GM23338 (cell line): ENCODE measurements around the gene TMEM238. TPM values are rescaled to one million over a fixed set of nuclear protein-coding genes. Genes with fewer than 3 reads are reported as not detected.

Experiments
- ATAC-seq: fragments of 200-7000 bp; cut with Tn5 transposase; 3 replicates; pipeline ENCODE4 v1.9.1; 2020
- DNase-seq: peaks from one replicate; pipeline ENCODE4 v3.0.0-alpha.2; 2015; ENCODE audit warnings: low spot score
- H2AFZ ChIP-seq: fragments of 200-600 bp; sonication (generic); 2 replicates; pipeline ENCODE4 v1.8.0; 2016; ENCODE audit warnings: antibody characterized with exemption, mild to moderate bottlenecking, moderate library complexity
- H3F3A ChIP-seq: fragments of 200-600 bp; sonication (generic); replicated peaks from 2 replicates; pipeline ENCODE4 v1.8.0; 2017; ENCODE audit warnings: antibody characterized with exemption, mixed run types, low read depth
- H3K27ac ChIP-seq: fragments of 200-600 bp; sonication (generic); 2 replicates; pipeline ENCODE4 v1.6.1; 2016; ENCODE audit warnings: low read depth
- H3K27me3 ChIP-seq: fragments of 200-600 bp; sonication (generic); 2 replicates; pipeline ENCODE4 v1.8.0; 2016; ENCODE audit warnings: mild to moderate bottlenecking, mixed run types, moderate library complexity; ENCODE audit not compliant: insufficient read depth
- H3K36me3 ChIP-seq: fragments of 200-600 bp; sonication (generic); 2 replicates; pipeline ENCODE4 v1.8.0; 2016; ENCODE audit warnings: mild to moderate bottlenecking; ENCODE audit not compliant: insufficient read depth
- H3K4me1 ChIP-seq: fragments of 200-600 bp; sonication (generic); 2 replicates; pipeline ENCODE4 v1.8.0; 2016; ENCODE audit warnings: mild to moderate bottlenecking, moderate library complexity; ENCODE audit not compliant: insufficient read depth
- H3K4me2 ChIP-seq: fragments of 200-600 bp; sonication (generic); 2 replicates; pipeline ENCODE4 v1.7.1; 2017; ENCODE audit warnings: mixed run types
- H3K4me3 ChIP-seq: fragments of 200-600 bp; sonication (generic); 2 replicates; pipeline ENCODE4 v1.6.1; 2016; ENCODE audit warnings: mixed run types
- H3K79me2 ChIP-seq: fragments of 200-600 bp; sonication (generic); replicated peaks from 2 replicates; pipeline ENCODE4 v1.8.0; 2017; ENCODE audit warnings: mild to moderate bottlenecking; ENCODE audit not compliant: insufficient read depth
- H3K9me2 ChIP-seq: fragments of 200-600 bp; sonication (generic); 2 replicates; pipeline ENCODE4 v1.8.0; 2017; ENCODE audit not compliant: insufficient read depth
- H4K20me1 ChIP-seq: fragments of 200-600 bp; sonication (generic); replicated peaks from 2 replicates; pipeline ENCODE4 v1.8.0; 2017; ENCODE audit warnings: mild to moderate bottlenecking; ENCODE audit not compliant: insufficient read depth
- H3K27ac Mint-ChIP-seq: 2 replicates; pipeline ENCODE4 v1.8.0; 2020; ENCODE audit warnings: inconsistent platforms, mild to moderate bottlenecking, moderate library complexity, mixed read lengths
- H3K27me3 Mint-ChIP-seq: 3 replicates; pipeline ENCODE4 v1.8.0; 2022; ENCODE audit warnings: low read depth, mild to moderate bottlenecking, moderate library complexity, mixed read lengths, inconsistent platforms; ENCODE audit not compliant: insufficient read depth, poor library complexity
- H3K36me3 Mint-ChIP-seq: 3 replicates; pipeline ENCODE4 v1.8.0; 2021; ENCODE audit warnings: low read depth, mild to moderate bottlenecking, inconsistent platforms, moderate library complexity, mixed read lengths
- H3K4me1 Mint-ChIP-seq: 3 replicates; pipeline ENCODE4 v1.8.0; 2020; ENCODE audit warnings: mild to moderate bottlenecking, inconsistent platforms, mixed read lengths
- H3K4me3 Mint-ChIP-seq: 3 replicates; pipeline ENCODE4 v1.8.0; 2021; ENCODE audit warnings: moderate library complexity, mild to moderate bottlenecking, inconsistent platforms, mixed read lengths
- H3K9me3 Mint-ChIP-seq: 3 replicates; pipeline ENCODE4 v1.8.0; 2020; ENCODE audit warnings: moderate library complexity, mild to moderate bottlenecking, inconsistent platforms, mixed read lengths
- CREB1 ChIP-seq: fragments of 250-450 bp; sonication (Bioruptor Pico); IDR thresholded peaks from 2 replicates; pipeline ENCODE4 v1.5.0; 2020; ENCODE audit warnings: low read depth, mild to moderate bottlenecking, moderate library complexity
- EZH2 ChIP-seq: fragments of 200-600 bp; sonication (generic); IDR thresholded peaks from one replicate; pipeline ENCODE4 v1.8.0; 2017; ENCODE audit warnings: antibody characterized with exemption, mild to moderate bottlenecking, low read depth; ENCODE audit not compliant: unreplicated experiment
- EZH2phosphoT487 ChIP-seq: fragments of 200-600 bp; sonication (generic); IDR thresholded peaks from one replicate; pipeline ENCODE4 v1.8.1; 2018; ENCODE audit warnings: antibody characterized with exemption; ENCODE audit not compliant: unreplicated experiment
- NANOG ChIP-seq: IDR thresholded peaks from 2 replicates; pipeline ENCODE4 v1.6.1; 2016; ENCODE audit warnings: antibody characterized with exemption, borderline replicate concordance
- POLR2AphosphoS5 ChIP-seq: IDR thresholded peaks from 2 replicates; pipeline ENCODE4 v1.6.1; 2016; ENCODE audit warnings: antibody characterized with exemption, low read depth
- STAT1 ChIP-seq: IDR thresholded peaks from one replicate; pipeline ENCODE4 v1.6.1; 2016; ENCODE audit warnings: antibody characterized with exemption; ENCODE audit not compliant: unreplicated experiment
- ZNF114 ChIP-seq: fragments of 250-450 bp; sonication (Bioruptor Pico); IDR thresholded peaks from 2 replicates; pipeline ENCODE4 v1.5.0; 2020; ENCODE audit warnings: mild to moderate bottlenecking, moderate library complexity
- ZNF331 ChIP-seq: fragments of 250-450 bp; sonication (Bioruptor Pico); IDR thresholded peaks from 2 replicates; pipeline ENCODE4 v1.5.0; 2020; ENCODE audit warnings: low read depth, mild to moderate bottlenecking, moderate library complexity
- polyA plus RNA-seq: library from polyadenylated mRNA; unstranded; fragments of >200 nt; fragmentation: Nextera tagmentation; extraction: Ambion mirVana; gene quantifications from 2 replicates; pipeline ENCODE4 v1.2.1, GENCODE V29; 2016
- total RNA-seq: library from RNA; depleted of rRNA; stranded (reverse); fragments of >200 nt; shearing (Covaris generic); gene quantifications from 2 replicates; pipeline ENCODE4 v1.2.3, GENCODE V29; 2014
- TF ChIP-seq, protein P1 (sequence below): fragments of 250-450 bp; sonication (Bioruptor Pico); IDR thresholded peaks from 2 replicates; pipeline ENCODE4 v1.5.0; 2020; ENCODE audit warnings: mild to moderate bottlenecking, moderate library complexity
- TF ChIP-seq, protein P2 (sequence below): IDR thresholded peaks from 2 replicates; pipeline ENCODE4 v1.6.1; 2016; ENCODE audit warnings: antibody characterized with exemption
- TF ChIP-seq, protein P3 (sequence below), 2 experiments: fragments of 200-600 bp in 1 of 2; sonication (generic) in 1 of 2; conservative IDR thresholded peaks; 2 replicates each; pipeline versions ENCODE4 v1.5.1 to v1.6.1; 2016 to 2017; ENCODE audit warnings: antibody characterized with exemption in 2 of 2, low read depth in 2 of 2, mild to moderate bottlenecking in 2 of 2, moderate library complexity in 1 of 2

Gene TMEM238
- total and polyA plus RNA-seq, 2 experiments from 2014 or later = 0.55 to 7.5 TPM

DNA sequence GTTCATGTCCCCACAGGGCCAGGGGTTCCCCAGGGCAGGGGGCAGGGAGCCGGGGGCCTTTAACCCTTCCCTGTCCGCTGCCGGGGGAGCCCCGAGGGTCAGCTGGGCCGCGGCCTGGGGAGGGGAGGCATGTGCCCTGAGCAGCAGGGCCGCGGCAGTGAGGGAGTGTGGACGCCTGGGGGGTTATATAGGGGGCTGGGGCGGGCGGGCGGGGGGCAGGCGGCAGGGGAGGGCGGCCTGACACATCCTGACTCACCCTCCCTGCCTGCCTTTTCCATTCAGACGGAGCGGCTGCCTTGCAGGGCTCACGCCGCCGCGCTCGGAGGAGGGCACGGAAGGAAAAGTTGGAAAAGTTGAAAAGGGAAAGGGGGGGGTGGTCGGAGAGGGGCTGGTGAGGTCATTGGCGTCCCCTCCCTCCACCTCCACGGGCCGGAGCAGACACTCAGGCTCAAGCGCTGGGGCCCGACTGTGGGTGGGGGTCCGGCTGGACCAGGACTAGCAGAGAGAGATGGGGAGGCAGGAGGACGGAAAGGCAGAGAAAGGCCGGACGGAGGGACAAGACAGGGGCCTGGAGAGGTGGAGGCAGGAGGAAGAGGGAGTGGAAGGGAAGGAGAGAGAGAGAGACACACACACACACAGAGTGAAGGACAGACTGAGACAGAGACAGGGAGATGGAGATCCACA, 13.6 kb downstream of the TMEM238 start, which contains the start of gene IL11:
IL11 (minus strand) TSS at position 159 of the 684 bp plus-strand sequence; CDS start at position 6, 153 bp downstream.
- Histone ChIP-seq H3K4me1 (peaks cover 28% of the 10 kb centered on the region), H3K4me3 (peak within 1 kb of the TSS; percentile 70), H4K20me1 (no peaks in the 10 kb centered on the region), H3K9me2 (no peaks in the 10 kb centered on the region), H2AFZ (peak within 1 kb of the TSS; percentile 90), H3K36me3 (no peaks in the 10 kb centered on the region), H3K4me2 (peak within 1 kb of the TSS; percentile 90), H3K27ac (no peak within 1 kb of the TSS), H3F3A (0 out of 2 replicates have a peak, but pooled peaks cover 12% of the 10 kb centered on the region), H3K27me3 (peaks cover 68% of the 10 kb centered on the region), H3K79me2 (no peaks in the 10 kb centered on the region)
- Mint-ChIP-seq H3K27me3 (peaks cover 63% of the 10 kb centered on the region), H3K36me3 (no peaks in the 10 kb centered on the region; the same call in 2 of the 3 replicates), H3K27ac (no peak within 1 kb of the TSS), H3K4me1 (peaks cover 35% of the 10 kb centered on the region), H3K4me3 (peak within 1 kb of the TSS; percentile 81), H3K9me3 (no peaks in the 10 kb centered on the region; the same call in 1 of the 3 replicates)
- TF ChIP-seq CREB1 (CRISPR knock-in tag) (no peak), STAT1 (no peak), POLR2AphosphoS5 (0 out of 2 replicates have a peak, but pooled peaks have one; percentile 15), EZH2phosphoT487 (no peak), ZNF331 (CRISPR knock-in tag) (no peak), ZNF114 (CRISPR knock-in tag) (no peak), NANOG (no peak), EZH2 (peak; percentile 65)
- TF ChIP-seq, protein P1, sequence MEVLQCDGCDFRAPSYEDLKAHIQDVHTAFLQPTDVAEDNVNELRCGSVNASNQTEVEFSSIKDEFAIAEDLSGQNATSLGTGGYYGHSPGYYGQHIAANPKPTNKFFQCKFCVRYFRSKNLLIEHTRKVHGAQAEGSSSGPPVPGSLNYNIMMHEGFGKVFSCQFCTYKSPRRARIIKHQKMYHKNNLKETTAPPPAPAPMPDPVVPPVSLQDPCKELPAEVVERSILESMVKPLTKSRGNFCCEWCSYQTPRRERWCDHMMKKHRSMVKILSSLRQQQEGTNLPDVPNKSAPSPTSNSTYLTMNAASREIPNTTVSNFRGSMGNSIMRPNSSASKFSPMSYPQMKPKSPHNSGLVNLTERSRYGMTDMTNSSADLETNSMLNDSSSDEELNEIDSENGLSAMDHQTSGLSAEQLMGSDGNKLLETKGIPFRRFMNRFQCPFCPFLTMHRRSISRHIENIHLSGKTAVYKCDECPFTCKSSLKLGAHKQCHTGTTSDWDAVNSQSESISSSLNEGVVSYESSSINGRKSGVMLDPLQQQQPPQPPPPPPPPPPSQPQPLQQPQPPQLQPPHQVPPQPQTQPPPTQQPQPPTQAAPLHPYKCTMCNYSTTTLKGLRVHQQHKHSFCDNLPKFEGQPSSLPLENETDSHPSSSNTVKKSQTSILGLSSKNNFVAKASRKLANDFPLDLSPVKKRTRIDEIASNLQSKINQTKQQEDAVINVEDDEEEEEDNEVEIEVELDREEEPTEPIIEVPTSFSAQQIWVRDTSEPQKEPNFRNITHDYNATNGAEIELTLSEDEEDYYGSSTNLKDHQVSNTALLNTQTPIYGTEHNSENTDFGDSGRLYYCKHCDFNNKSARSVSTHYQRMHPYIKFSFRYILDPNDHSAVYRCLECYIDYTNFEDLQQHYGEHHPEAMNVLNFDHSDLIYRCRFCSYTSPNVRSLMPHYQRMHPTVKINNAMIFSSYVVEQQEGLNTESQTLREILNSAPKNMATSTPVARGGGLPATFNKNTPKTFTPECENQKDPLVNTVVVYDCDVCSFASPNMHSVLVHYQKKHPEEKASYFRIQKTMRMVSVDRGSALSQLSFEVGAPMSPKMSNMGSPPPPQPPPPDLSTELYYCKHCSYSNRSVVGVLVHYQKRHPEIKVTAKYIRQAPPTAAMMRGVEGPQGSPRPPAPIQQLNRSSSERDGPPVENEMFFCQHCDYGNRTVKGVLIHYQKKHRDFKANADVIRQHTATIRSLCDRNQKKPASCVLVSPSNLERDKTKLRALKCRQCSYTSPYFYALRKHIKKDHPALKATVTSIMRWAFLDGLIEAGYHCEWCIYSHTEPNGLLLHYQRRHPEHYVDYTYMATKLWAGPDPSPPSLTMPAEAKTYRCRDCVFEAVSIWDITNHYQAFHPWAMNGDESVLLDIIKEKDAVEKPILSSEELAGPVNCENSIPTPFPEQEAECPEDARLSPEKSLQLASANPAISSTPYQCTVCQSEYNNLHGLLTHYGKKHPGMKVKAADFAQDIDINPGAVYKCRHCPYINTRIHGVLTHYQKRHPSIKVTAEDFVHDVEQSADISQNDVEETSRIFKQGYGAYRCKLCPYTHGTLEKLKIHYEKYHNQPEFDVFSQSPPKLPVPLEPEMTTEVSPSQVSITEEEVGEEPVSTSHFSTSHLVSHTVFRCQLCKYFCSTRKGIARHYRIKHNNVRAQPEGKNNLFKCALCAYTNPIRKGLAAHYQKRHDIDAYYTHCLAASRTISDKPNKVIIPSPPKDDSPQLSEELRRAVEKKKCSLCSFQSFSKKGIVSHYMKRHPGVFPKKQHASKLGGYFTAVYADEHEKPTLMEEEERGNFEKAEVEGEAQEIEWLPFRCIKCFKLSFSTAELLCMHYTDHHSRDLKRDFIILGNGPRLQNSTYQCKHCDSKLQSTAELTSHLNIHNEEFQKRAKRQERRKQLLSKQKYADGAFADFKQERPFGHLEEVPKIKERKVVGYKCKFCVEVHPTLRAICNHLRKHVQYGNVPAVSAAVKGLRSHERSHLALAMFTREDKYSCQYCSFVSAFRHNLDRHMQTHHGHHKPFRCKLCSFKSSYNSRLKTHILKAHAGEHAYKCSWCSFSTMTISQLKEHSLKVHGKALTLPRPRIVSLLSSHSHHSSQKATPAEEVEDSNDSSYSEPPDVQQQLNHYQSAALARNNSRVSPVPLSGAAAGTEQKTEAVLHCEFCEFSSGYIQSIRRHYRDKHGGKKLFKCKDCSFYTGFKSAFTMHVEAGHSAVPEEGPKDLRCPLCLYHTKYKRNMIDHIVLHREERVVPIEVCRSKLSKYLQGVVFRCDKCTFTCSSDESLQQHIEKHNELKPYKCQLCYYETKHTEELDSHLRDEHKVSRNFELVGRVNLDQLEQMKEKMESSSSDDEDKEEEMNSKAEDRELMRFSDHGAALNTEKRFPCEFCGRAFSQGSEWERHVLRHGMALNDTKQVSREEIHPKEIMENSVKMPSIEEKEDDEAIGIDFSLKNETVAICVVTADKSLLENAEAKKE (CRISPR knock-in tag) = no peak
- TF ChIP-seq, protein P2, sequence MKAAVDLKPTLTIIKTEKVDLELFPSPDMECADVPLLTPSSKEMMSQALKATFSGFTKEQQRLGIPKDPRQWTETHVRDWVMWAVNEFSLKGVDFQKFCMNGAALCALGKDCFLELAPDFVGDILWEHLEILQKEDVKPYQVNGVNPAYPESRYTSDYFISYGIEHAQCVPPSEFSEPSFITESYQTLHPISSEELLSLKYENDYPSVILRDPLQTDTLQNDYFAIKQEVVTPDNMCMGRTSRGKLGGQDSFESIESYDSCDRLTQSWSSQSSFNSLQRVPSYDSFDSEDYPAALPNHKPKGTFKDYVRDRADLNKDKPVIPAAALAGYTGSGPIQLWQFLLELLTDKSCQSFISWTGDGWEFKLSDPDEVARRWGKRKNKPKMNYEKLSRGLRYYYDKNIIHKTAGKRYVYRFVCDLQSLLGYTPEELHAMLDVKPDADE = no peak
- TF ChIP-seq, protein P3, sequence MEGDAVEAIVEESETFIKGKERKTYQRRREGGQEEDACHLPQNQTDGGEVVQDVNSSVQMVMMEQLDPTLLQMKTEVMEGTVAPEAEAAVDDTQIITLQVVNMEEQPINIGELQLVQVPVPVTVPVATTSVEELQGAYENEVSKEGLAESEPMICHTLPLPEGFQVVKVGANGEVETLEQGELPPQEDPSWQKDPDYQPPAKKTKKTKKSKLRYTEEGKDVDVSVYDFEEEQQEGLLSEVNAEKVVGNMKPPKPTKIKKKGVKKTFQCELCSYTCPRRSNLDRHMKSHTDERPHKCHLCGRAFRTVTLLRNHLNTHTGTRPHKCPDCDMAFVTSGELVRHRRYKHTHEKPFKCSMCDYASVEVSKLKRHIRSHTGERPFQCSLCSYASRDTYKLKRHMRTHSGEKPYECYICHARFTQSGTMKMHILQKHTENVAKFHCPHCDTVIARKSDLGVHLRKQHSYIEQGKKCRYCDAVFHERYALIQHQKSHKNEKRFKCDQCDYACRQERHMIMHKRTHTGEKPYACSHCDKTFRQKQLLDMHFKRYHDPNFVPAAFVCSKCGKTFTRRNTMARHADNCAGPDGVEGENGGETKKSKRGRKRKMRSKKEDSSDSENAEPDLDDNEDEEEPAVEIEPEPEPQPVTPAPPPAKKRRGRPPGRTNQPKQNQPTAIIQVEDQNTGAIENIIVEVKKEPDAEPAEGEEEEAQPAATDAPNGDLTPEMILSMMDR (conservative IDR thresholded peaks at IDR 0.05; ENCODE audit: low read depth in 2 of 2) = no peak
- peak; percentile 15 for ATAC-seq
- no peak for DNase-seq
